ENCODE data around the gene SPEN.

DNA sequence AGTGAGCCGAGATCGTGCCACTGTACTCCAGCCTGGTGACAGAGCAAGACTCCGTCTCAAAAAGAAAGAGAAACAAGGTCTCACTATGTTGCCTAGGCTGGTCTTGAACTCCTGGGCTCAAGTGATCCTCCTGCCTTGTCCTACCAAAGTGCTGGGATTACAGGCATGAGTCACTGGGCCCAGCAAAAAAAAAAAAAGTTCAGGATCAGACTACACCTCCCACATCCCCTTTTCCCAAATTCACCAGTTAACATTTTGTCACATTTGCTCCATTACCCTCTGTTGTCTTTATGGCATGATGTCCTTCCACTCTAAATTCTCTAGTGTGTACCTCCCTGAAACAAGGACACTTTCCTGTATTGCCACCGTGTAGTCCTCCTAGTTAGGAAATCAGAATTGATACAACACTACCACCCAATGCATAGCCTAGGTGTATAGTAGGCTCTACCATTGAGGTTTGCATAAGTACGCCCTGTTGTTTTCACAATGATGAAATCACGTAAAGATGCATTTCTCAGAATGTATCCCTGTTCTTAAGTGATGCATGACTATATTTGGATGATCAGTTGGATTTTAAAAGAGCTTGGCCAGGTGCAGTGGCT lies 10.7 kb downstream of the SPEN start:
- TF ChIP-seq, protein P1, sequence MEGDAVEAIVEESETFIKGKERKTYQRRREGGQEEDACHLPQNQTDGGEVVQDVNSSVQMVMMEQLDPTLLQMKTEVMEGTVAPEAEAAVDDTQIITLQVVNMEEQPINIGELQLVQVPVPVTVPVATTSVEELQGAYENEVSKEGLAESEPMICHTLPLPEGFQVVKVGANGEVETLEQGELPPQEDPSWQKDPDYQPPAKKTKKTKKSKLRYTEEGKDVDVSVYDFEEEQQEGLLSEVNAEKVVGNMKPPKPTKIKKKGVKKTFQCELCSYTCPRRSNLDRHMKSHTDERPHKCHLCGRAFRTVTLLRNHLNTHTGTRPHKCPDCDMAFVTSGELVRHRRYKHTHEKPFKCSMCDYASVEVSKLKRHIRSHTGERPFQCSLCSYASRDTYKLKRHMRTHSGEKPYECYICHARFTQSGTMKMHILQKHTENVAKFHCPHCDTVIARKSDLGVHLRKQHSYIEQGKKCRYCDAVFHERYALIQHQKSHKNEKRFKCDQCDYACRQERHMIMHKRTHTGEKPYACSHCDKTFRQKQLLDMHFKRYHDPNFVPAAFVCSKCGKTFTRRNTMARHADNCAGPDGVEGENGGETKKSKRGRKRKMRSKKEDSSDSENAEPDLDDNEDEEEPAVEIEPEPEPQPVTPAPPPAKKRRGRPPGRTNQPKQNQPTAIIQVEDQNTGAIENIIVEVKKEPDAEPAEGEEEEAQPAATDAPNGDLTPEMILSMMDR (conservative IDR thresholded peaks at IDR 0.05; ENCODE audit: low read depth in 2 of 2): no peak
- TF ChIP-seq EZH2 (IDR thresholded peaks at IDR 0.05; ENCODE audit: low read depth, unreplicated experiment) (no peak), POLR2AphosphoS5 (IDR thresholded peaks at IDR 0.05; ENCODE audit: low read depth) (no peak), EZH2phosphoT487 (IDR thresholded peaks at IDR 0.05; ENCODE audit: unreplicated experiment) (no peak), ZNF331 (CRISPR knock-in tag; IDR thresholded peaks at IDR 0.05; ENCODE audit: low read depth) (no peak), NANOG (IDR thresholded peaks at IDR 0.05; ENCODE audit: borderline replicate concordance) (no peak)
- TF ChIP-seq, protein P2, sequence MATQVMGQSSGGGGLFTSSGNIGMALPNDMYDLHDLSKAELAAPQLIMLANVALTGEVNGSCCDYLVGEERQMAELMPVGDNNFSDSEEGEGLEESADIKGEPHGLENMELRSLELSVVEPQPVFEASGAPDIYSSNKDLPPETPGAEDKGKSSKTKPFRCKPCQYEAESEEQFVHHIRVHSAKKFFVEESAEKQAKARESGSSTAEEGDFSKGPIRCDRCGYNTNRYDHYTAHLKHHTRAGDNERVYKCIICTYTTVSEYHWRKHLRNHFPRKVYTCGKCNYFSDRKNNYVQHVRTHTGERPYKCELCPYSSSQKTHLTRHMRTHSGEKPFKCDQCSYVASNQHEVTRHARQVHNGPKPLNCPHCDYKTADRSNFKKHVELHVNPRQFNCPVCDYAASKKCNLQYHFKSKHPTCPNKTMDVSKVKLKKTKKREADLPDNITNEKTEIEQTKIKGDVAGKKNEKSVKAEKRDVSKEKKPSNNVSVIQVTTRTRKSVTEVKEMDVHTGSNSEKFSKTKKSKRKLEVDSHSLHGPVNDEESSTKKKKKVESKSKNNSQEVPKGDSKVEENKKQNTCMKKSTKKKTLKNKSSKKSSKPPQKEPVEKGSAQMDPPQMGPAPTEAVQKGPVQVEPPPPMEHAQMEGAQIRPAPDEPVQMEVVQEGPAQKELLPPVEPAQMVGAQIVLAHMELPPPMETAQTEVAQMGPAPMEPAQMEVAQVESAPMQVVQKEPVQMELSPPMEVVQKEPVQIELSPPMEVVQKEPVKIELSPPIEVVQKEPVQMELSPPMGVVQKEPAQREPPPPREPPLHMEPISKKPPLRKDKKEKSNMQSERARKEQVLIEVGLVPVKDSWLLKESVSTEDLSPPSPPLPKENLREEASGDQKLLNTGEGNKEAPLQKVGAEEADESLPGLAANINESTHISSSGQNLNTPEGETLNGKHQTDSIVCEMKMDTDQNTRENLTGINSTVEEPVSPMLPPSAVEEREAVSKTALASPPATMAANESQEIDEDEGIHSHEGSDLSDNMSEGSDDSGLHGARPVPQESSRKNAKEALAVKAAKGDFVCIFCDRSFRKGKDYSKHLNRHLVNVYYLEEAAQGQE (IDR thresholded peaks at IDR 0.05; ENCODE audit: unreplicated experiment): no peak

Measured in GM23338 (cell line).